A673 (cell line): Measurements from ENCODE around the gene CEP83. TPM values are rescaled to one million over a fixed set of nuclear protein-coding genes. Genes with fewer than 3 reads are reported as not detected.

Experiments
- BruUV-seq: library from RNA; stranded (reverse); fragments of 400-500 nt; replicated peaks from 2 replicates; lab custom pipeline; 2021; lab: Mats Ljungman, UMichigan
- CTCF ChIA-PET: fragments of 300-600 bp; sonication (Branson Sonifier 250); formaldehyde crosslinking; loops from one replicate; lab custom pipeline; 2022; ENCODE audit warnings: antibody characterized with exemption; lab: Charles Lee
- POLR2A ChIA-PET: fragments of 300-600 bp; sonication (Branson Sonifier 250); formaldehyde crosslinking; loops from one replicate; lab custom pipeline; 2022; ENCODE audit warnings: antibody characterized with exemption; ENCODE audit not compliant: low non-redundant PET; lab: Charles Lee
- DNase-seq: peaks from one replicate; pipeline ENCODE4 v3.0.0-alpha.2; 2015; ENCODE audit warnings: low spot score
- H3K27ac ChIP-seq: fragments of 200-600 bp; sonication (generic); 2 replicates; pipeline ENCODE4 v1.5.1; 2016; ENCODE audit warnings: mixed run types, low read depth, mild to moderate bottlenecking, mixed read lengths, antibody characterized with exemption, low read length; ENCODE audit not compliant: poor library complexity, severe bottlenecking
- H3K27me3 ChIP-seq: fragments of 200-600 bp; sonication (generic); replicated peaks from 2 replicates; pipeline ENCODE4 v1.6.1; 2017; ENCODE audit warnings: mixed run types, low read depth, mild to moderate bottlenecking, mixed read lengths, antibody characterized with exemption, low read length; ENCODE audit not compliant: insufficient read depth, poor library complexity
- H3K36me3 ChIP-seq: fragments of 200-600 bp; sonication (generic); 2 replicates; pipeline ENCODE4 v1.6.1; 2016; ENCODE audit warnings: mixed run types, mild to moderate bottlenecking, mixed read lengths, antibody characterized with exemption, low read length; ENCODE audit not compliant: insufficient read depth, poor library complexity, severe bottlenecking
- H3K4me1 ChIP-seq: fragments of 200-600 bp; sonication (generic); 2 replicates; pipeline ENCODE4 v1.6.1; 2017; ENCODE audit warnings: mixed run types, mild to moderate bottlenecking, mixed read lengths, antibody characterized with exemption, low read length; ENCODE audit not compliant: insufficient read depth, poor library complexity, severe bottlenecking
- H3K4me3 ChIP-seq: fragments of 200-600 bp; sonication (generic); 2 replicates; pipeline ENCODE4 v1.5.1; 2016; ENCODE audit warnings: low read depth, mixed run types, mild to moderate bottlenecking, mixed read lengths, low read length; ENCODE audit not compliant: poor library complexity, severe bottlenecking
- H3K9me3 ChIP-seq: fragments of 200-600 bp; sonication (generic); 2 replicates; pipeline ENCODE4 v1.6.1; 2016; ENCODE audit warnings: mixed run types, low read depth, mild to moderate bottlenecking, mixed read lengths, antibody characterized with exemption, low read length; ENCODE audit not compliant: poor library complexity, severe bottlenecking
- CTCF ChIP-seq: fragments of 300-800, 200-600 bp; sonication (generic); conservative IDR thresholded peaks from 2 replicates; pipeline ENCODE4 v1.5.1; 2017; ENCODE audit warnings: low read depth, mild to moderate bottlenecking, antibody characterized with exemption, low read length, moderate library complexity, mixed read lengths
- EZH2 ChIP-seq: fragments of 200-600 bp; sonication (generic); IDR thresholded peaks from 2 replicates; pipeline ENCODE4 v1.6.1; 2017; ENCODE audit warnings: borderline replicate concordance, low read depth, mild to moderate bottlenecking, mixed read lengths, antibody characterized with exemption, low read length; ENCODE audit not compliant: poor library complexity, severe bottlenecking
- intact Hi-C: fragments of 100-400 bp; cut with micrococcal nuclease; formaldehyde crosslinking; loops from one replicate; pipeline ENCODE4 v1.10.0; 2022; ENCODE audit not compliant: unreplicated experiment
- total RNA-seq: library from RNA; stranded (reverse); gene quantifications from 2 replicates; pipeline ENCODE4 v1.2.3, GENCODE V29; 2021

CEP83 gene
- total RNA-seq, 1 experiment from 2014 or later = 29.2 TPM

- ChIA-PET POLR2A (no interaction called here), CTCF (no interaction called here)
- no TSS peak for BruUV-seq
- Histone ChIP-seq H3K27me3 (peaks cover 26% of the 10 kb centered on the region), H3K36me3 (no peaks in the 10 kb centered on the region), H3K9me3 (no peaks in the 10 kb centered on the region), H3K4me3 (no peak overlapping the region), H3K27ac (no peak overlapping the region), H3K4me1 (peaks cover 60% of the 10 kb centered on the region)
- no peak for DNase-seq
- TF ChIP-seq CTCF = no peak
- TF ChIP-seq EZH2 = no peak
- intact Hi-C loops = loop anchor here (10.0 kb wide), 1 partner anchor 259 kb away; no protein-coding TSS in a partner anchor
These were observed 194.1 kb downstream of the CEP83 start for GRCh38 chr12:94265539-94265938.

- BruUV-seq = no TSS peak
- DNase-seq = no peak
- no peak overlapping the region for H3K27ac ChIP-seq
- no peaks in the 10 kb centered on the region for H3K36me3 ChIP-seq
- intact Hi-C loops = loop anchor here (10.0 kb wide), 1 partner anchor 260 kb away; no protein-coding TSS in a partner anchor
- H3K9me3 ChIP-seq = no peaks in the 10 kb centered on the region
- POLR2A ChIA-PET = no interaction called here
- H3K4me1 ChIP-seq = peaks cover 60% of the 10 kb centered on the region
- no peak for TF ChIP-seq EZH2
- no peak for TF ChIP-seq CTCF
- peaks cover 20% of the 10 kb centered on the region for H3K27me3 ChIP-seq
- no peak overlapping the region for H3K4me3 ChIP-seq
- CTCF ChIA-PET = no interaction called here
These were observed 194.8 kb downstream of the CEP83 start for GRCh38 chr12:94264736-94265485.

GRCh38 chr12:94263905-94264561 lies 195.6 kb downstream of the CEP83 start:
- intact Hi-C loops = loop anchor here (10.0 kb wide), 1 partner anchor 261 kb away; no protein-coding TSS in a partner anchor
- ChIA-PET POLR2A (no interaction called here), CTCF (no interaction called here)
- H3K27ac ChIP-seq = no peak overlapping the region
- no peak overlapping the region for H3K4me3 ChIP-seq
- no peak for TF ChIP-seq CTCF
- no peaks in the 10 kb centered on the region for H3K9me3 ChIP-seq
- H3K4me1 ChIP-seq = peaks cover 60% of the 10 kb centered on the region
- no peaks in the 10 kb centered on the region for H3K36me3 ChIP-seq
- no TSS peak for BruUV-seq
- peak; percentile 43 for DNase-seq
- peaks cover 11% of the 10 kb centered on the region for H3K27me3 ChIP-seq
